ENCODE data around the gene DCXR.

The DCXR gene

DNA sequence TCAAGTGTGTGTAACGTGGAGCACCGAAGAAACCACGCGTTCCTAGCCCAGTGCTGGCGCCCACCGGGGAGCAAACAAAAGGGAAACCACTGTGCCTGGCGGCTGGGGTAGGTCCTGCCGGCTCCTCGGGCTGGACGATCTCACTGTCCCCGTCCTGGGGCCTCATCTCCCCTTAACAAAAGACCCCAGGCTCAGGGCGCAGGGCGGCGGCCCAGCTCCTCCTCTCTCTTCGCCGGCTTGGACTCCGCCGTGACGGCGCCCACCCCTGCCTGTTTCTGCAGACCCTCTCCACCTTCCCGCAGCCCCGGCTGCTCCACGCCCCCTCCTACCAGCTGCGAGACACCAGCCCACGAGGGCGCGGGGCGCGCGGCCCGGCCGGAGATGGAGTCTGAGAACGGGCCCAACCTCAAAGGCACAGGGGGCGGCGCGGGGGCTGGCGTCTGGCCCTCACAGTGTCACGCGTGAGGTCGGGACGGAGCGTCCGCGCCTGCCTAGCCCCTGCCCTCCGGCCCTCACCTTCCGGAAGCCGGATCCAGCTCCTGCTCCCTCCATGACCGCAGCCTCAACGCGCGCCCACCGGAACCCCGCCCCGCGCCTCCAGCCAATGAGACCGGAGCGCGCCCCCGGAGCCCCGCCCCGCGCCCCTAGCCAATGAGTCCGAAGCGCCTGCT, 15.1 kb downstream of the DCXR start, which contains the start of gene CENPX (continued):
- TF ChIP-seq, protein P1, sequence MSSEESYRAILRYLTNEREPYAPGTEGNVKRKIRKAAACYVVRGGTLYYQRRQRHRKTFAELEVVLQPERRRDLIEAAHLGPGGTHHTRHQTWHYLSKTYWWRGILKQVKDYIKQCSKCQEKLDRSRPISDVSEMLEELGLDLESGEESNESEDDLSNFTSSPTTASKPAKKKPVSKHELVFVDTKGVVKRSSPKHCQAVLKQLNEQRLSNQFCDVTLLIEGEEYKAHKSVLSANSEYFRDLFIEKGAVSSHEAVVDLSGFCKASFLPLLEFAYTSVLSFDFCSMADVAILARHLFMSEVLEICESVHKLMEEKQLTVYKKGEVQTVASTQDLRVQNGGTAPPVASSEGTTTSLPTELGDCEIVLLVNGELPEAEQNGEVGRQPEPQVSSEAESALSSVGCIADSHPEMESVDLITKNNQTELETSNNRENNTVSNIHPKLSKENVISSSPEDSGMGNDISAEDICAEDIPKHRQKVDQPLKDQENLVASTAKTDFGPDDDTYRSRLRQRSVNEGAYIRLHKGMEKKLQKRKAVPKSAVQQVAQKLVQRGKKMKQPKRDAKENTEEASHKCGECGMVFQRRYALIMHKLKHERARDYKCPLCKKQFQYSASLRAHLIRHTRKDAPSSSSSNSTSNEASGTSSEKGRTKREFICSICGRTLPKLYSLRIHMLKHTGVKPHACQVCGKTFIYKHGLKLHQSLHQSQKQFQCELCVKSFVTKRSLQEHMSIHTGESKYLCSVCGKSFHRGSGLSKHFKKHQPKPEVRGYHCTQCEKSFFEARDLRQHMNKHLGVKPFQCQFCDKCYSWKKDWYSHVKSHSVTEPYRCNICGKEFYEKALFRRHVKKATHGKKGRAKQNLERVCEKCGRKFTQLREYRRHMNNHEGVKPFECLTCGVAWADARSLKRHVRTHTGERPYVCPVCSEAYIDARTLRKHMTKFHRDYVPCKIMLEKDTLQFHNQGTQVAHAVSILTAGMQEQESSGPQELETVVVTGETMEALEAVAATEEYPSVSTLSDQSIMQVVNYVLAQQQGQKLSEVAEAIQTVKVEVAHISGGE (tag by site-specific recombination; conservative IDR thresholded peaks at IDR 0.05; ENCODE audit: low read depth), result 0 out of 2 replicates have a peak, but pooled peaks have one; percentile 32
- no peak for TF ChIP-seq SP3 (tag by site-specific recombination; IDR thresholded peaks at IDR 0.05)
- TF ChIP-seq ZNF660 (tag by site-specific recombination; IDR thresholded peaks at IDR 0.05), result no peak
- no peak for TF ChIP-seq ZNF555 (tag by site-specific recombination; conservative IDR thresholded peaks at IDR 0.05)
- no peak for TF ChIP-seq ZNF530 (tag by site-specific recombination; IDR thresholded peaks at IDR 0.05; ENCODE audit: low read depth)
- no peak for TF ChIP-seq ZNF596 (tag by site-specific recombination; IDR thresholded peaks at IDR 0.05)
- no peak for TF ChIP-seq ZNF169 (tag by site-specific recombination; IDR thresholded peaks at IDR 0.05)
- TF ChIP-seq ZNF274 (IDR thresholded peaks at IDR 0.05; ENCODE audit: low read length), result no peak
- no peak for TF ChIP-seq ZNF274 (tag by site-specific recombination; IDR thresholded peaks at IDR 0.05; ENCODE audit: borderline replicate concordance)
- no peak for TF ChIP-seq GFI1B (tag by site-specific recombination; IDR thresholded peaks at IDR 0.05)
- no peak for TF ChIP-seq ZNF223 (tag by site-specific recombination; IDR thresholded peaks at IDR 0.05)
- TF ChIP-seq ZBTB20 (tag by site-specific recombination; IDR thresholded peaks at IDR 0.05), result peak; percentile 42; the same call in 1 of the 2 replicates
- no peak; the same call in 1 of the 2 replicates for TF ChIP-seq BCL11A (tag by site-specific recombination; IDR thresholded peaks at IDR 0.05; ENCODE audit: low read depth)
- TF ChIP-seq KLF9 (tag by site-specific recombination; IDR thresholded peaks at IDR 0.05; ENCODE audit: low read depth), result peak; percentile 91
- TF ChIP-seq ZNF785 (tag by site-specific recombination; IDR thresholded peaks at IDR 0.05), result no peak
- TF ChIP-seq, protein P2, sequence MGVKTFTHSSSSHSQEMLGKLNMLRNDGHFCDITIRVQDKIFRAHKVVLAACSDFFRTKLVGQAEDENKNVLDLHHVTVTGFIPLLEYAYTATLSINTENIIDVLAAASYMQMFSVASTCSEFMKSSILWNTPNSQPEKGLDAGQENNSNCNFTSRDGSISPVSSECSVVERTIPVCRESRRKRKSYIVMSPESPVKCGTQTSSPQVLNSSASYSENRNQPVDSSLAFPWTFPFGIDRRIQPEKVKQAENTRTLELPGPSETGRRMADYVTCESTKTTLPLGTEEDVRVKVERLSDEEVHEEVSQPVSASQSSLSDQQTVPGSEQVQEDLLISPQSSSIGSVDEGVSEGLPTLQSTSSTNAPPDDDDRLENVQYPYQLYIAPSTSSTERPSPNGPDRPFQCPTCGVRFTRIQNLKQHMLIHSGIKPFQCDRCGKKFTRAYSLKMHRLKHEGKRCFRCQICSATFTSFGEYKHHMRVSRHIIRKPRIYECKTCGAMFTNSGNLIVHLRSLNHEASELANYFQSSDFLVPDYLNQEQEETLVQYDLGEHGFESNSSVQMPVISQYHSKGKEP (tag by site-specific recombination; IDR thresholded peaks at IDR 0.05), result no peak
- TF ChIP-seq KLF16 (tag by site-specific recombination; IDR thresholded peaks at IDR 0.05), result peak; percentile 90; the same call in 1 of the 2 replicates
- TF ChIP-seq, protein P3, sequence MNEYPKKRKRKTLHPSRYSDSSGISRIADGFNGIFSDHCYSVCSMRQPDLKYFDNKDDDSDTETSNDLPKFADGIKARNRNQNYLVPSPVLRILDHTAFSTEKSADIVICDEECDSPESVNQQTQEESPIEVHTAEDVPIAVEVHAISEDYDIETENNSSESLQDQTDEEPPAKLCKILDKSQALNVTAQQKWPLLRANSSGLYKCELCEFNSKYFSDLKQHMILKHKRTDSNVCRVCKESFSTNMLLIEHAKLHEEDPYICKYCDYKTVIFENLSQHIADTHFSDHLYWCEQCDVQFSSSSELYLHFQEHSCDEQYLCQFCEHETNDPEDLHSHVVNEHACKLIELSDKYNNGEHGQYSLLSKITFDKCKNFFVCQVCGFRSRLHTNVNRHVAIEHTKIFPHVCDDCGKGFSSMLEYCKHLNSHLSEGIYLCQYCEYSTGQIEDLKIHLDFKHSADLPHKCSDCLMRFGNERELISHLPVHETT (tag by site-specific recombination; IDR thresholded peaks at IDR 0.05), result no peak
- TF ChIP-seq SALL2 (tag by site-specific recombination; IDR thresholded peaks at IDR 0.05; ENCODE audit: borderline replicate concordance), result no peak
- TF ChIP-seq SCRT1 (tag by site-specific recombination; IDR thresholded peaks at IDR 0.05; ENCODE audit: borderline replicate concordance), result no peak
- 0 out of 2 replicates have a peak, but pooled peaks have one; percentile 54 for TF ChIP-seq YY2 (tag by site-specific recombination; IDR thresholded peaks at IDR 0.05)
- TF ChIP-seq, protein P4, sequence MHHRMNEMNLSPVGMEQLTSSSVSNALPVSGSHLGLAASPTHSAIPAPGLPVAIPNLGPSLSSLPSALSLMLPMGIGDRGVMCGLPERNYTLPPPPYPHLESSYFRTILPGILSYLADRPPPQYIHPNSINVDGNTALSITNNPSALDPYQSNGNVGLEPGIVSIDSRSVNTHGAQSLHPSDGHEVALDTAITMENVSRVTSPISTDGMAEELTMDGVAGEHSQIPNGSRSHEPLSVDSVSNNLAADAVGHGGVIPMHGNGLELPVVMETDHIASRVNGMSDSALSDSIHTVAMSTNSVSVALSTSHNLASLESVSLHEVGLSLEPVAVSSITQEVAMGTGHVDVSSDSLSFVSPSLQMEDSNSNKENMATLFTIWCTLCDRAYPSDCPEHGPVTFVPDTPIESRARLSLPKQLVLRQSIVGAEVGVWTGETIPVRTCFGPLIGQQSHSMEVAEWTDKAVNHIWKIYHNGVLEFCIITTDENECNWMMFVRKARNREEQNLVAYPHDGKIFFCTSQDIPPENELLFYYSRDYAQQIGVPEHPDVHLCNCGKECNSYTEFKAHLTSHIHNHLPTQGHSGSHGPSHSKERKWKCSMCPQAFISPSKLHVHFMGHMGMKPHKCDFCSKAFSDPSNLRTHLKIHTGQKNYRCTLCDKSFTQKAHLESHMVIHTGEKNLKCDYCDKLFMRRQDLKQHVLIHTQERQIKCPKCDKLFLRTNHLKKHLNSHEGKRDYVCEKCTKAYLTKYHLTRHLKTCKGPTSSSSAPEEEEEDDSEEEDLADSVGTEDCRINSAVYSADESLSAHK (tag by site-specific recombination; IDR thresholded peaks at IDR 0.05), result peak; percentile 43; the same call in 1 of the 2 replicates
- TF ChIP-seq ZNF843 (tag by site-specific recombination; IDR thresholded peaks at IDR 0.05), result no peak
- TF ChIP-seq, protein P5, sequence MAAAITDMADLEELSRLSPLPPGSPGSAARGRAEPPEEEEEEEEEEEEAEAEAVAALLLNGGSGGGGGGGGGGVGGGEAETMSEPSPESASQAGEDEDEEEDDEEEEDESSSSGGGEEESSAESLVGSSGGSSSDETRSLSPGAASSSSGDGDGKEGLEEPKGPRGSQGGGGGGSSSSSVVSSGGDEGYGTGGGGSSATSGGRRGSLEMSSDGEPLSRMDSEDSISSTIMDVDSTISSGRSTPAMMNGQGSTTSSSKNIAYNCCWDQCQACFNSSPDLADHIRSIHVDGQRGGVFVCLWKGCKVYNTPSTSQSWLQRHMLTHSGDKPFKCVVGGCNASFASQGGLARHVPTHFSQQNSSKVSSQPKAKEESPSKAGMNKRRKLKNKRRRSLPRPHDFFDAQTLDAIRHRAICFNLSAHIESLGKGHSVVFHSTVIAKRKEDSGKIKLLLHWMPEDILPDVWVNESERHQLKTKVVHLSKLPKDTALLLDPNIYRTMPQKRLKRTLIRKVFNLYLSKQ (tag by site-specific recombination; IDR thresholded peaks at IDR 0.05; ENCODE audit: borderline replicate concordance), result no peak
- 0 out of 2 replicates have a peak, but pooled peaks have one; percentile 49 for TF ChIP-seq ZBTB8A (tag by site-specific recombination; IDR thresholded peaks at IDR 0.05)
- no peak for TF ChIP-seq ZNF404 (tag by site-specific recombination; IDR thresholded peaks at IDR 0.05)
- no peak for TF ChIP-seq HOXA7 (CRISPR knock-in tag; IDR thresholded peaks at IDR 0.05; ENCODE audit: borderline replicate concordance)
- no peak for TF ChIP-seq ZNF544 (tag by site-specific recombination; IDR thresholded peaks at IDR 0.05)
